Tibial nerve (tissue), 3 donors: ENCODE data around the gene LXN.

ENCODE experiments used
- POLR2A ChIP-seq, 2 donors: fragments of 450-650 bp; IDR thresholded peaks; one replicate each; pipeline ENCODE4 v1.6.1; 2017; ENCODE audit warnings: antibody characterized with exemption in 2 of 2, mild to moderate bottlenecking in 2 of 2, moderate library complexity in 2 of 2
- TF ChIP-seq, protein P1 (sequence below), 5 experiments: fragments of 200-600 bp in 3 of 5; fragments of 450-650 bp in 2 of 5; sonication (generic) in 3 of 5; IDR thresholded peaks; one replicate each; pipeline ENCODE4 v1.5.1; 2016 to 2019; ENCODE audit warnings: antibody characterized with exemption in 5 of 5, mild to moderate bottlenecking in 3 of 5, moderate library complexity in 2 of 5

DNA sequence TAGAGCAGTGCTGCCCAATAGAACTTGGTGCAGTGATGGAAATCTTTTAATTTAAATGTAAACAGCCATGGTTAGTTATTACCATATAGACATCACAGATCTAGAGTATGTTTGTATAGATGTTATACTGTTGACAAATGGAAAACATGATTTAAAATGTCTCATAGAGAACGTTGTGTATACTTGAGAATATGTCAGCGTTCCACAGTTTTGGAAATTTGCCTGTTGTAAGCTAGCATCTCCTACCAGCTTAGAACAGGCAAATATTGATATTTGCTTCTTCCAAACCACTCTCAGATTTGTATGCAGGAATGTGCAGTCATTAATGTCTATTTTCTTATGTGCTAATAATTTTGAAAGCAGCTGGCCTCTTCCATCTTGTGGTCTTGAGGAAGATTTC is 8.4 kb upstream of the LXN start:
- TF ChIP-seq, protein P1, sequence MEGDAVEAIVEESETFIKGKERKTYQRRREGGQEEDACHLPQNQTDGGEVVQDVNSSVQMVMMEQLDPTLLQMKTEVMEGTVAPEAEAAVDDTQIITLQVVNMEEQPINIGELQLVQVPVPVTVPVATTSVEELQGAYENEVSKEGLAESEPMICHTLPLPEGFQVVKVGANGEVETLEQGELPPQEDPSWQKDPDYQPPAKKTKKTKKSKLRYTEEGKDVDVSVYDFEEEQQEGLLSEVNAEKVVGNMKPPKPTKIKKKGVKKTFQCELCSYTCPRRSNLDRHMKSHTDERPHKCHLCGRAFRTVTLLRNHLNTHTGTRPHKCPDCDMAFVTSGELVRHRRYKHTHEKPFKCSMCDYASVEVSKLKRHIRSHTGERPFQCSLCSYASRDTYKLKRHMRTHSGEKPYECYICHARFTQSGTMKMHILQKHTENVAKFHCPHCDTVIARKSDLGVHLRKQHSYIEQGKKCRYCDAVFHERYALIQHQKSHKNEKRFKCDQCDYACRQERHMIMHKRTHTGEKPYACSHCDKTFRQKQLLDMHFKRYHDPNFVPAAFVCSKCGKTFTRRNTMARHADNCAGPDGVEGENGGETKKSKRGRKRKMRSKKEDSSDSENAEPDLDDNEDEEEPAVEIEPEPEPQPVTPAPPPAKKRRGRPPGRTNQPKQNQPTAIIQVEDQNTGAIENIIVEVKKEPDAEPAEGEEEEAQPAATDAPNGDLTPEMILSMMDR (IDR thresholded peaks at IDR 0.05) = no peak
- no peak for TF ChIP-seq POLR2A (IDR thresholded peaks at IDR 0.05)
